Activated T-helper 9 cell treated with anti-CD3 and anti-CD28 coated beads, Interleukin-2, amount 50 U/mL, for 16 hours (primary cell): Measurements from ENCODE around the gene BEST2.
"Not testable (repeated sequence)": the region's sequence is repeated elsewhere in the genome, so short reads cannot be mapped to it uniquely, and the experiment has no call there.

ENCODE experiments used
- DNase-seq: peaks from one replicate; pipeline ENCODE4 v3.0.0-alpha.2; 2020; ENCODE audit warnings: low read depth

Gene BEST2

GRCh38 chr19:12787458-12787857 lies 35.9 kb downstream of the BEST2 start:
- DNase-seq = no peak

GRCh38 chr19:12788042-12788681 lies 36.6 kb downstream of the BEST2 start:
- no peak for DNase-seq

- peak; percentile 51 for DNase-seq
These were observed 37.1 kb downstream of the BEST2 start for GRCh38 chr19:12788682-12789097.

- DNase-seq = no peak
These were observed 37.7 kb downstream of the BEST2 start for GRCh38 chr19:12789098-12789903.

GRCh38 chr19:12789904-12790619 lies 38.5 kb downstream of the BEST2 start:
- DNase-seq = peak; percentile 86

- DNase-seq = no peak
These were observed 39.2 kb downstream of the BEST2 start for GRCh38 chr19:12790628-12791344.

- peak; percentile 96 for DNase-seq
These were observed 39.9 kb downstream of the BEST2 start, which contains the start of gene JUNB for GRCh38 chr19:12791345-12792050. Gene JUNB, plus strand, starts transcription at chr19:12791486. Its CDS starts 286 bp downstream, at chr19:12791772.

GRCh38 chr19:12792051-12792852 lies 40.7 kb downstream of the BEST2 start:
- peak; percentile 67 for DNase-seq

GRCh38 chr19:12792853-12793289 lies 41.3 kb downstream of the BEST2 start:
- no peak for DNase-seq

- DNase-seq = peak; percentile 91
These were observed 42.0 kb downstream of the BEST2 start for GRCh38 chr19:12793290-12794195.

- DNase-seq = no peak
These were observed 42.8 kb downstream of the BEST2 start for GRCh38 chr19:12794196-12794941.

GRCh38 chr19:12794971-12795381 lies 43.4 kb downstream of the BEST2 start:
- DNase-seq = no peak

GRCh38 chr19:12796146-12797071 lies 44.8 kb downstream of the BEST2 start:
- peak; percentile 59 for DNase-seq

GRCh38 chr19:12797141-12797587 lies 45.6 kb downstream of the BEST2 start:
- DNase-seq = no peak

- not testable (repeated sequence) for DNase-seq
These were observed 46.0 kb downstream of the BEST2 start for GRCh38 chr19:12797607-12798006.

- no peak for DNase-seq
These were observed 48.3 kb downstream of the BEST2 start for GRCh38 chr19:12799742-12800465.

GRCh38 chr19:12800466-12800770 lies 48.8 kb downstream of the BEST2 start:
- DNase-seq = no peak
